Activated CD8-positive, alpha-beta memory T cell treated with anti-CD3 and anti-CD28 coated beads for 36 hours (primary cell): Measurements from ENCODE around the gene YY1. TPM values are rescaled to one million over a fixed set of nuclear protein-coding genes. Genes with fewer than 3 reads are reported as not detected.

ENCODE experiments used
- CTCF ChIA-PET: fragments of 350-600 bp; sonication (Branson Sonifier 250); formaldehyde crosslinking; loops from one replicate; lab custom pipeline; 2021; ENCODE audit warnings: antibody characterized with exemption; lab: Charles Lee
- POLR2A ChIA-PET: fragments of 350-600 bp; sonication (Branson Sonifier 250); formaldehyde crosslinking; loops from one replicate; lab custom pipeline; 2021; ENCODE audit warnings: antibody characterized with exemption; lab: Charles Lee
- total RNA-seq, 2 experiments: library from RNA; stranded (reverse); gene quantifications; one replicate each; pipeline ENCODE4 v1.2.3, GENCODE V29; 2021

YY1 gene
- total RNA-seq, 2 experiments from 2014 or later = 108 to 109 TPM

- ChIA-PET CTCF (interaction anchor here (0.8 to 3.3 kb wide), 2 partner anchors 10 to 12 kb away, joined by 4 to 14 read pairs; no protein-coding TSS in a partner anchor), POLR2A (interaction anchor here (0.7 to 0.9 kb wide), 2 partner anchors 11 to 62 kb away, joined by 3 to 4 read pairs; no protein-coding TSS in a partner anchor)
Observed at GRCh38 chr14:100234511-100234910, 4.4 kb upstream of the YY1 start.

- ChIA-PET POLR2A (interaction anchor here (0.5 to 2.9 kb wide), 6 partner anchors 12 to 1351 kb away, joined by 3 to 17 read pairs (median 4); no protein-coding TSS in a partner anchor), CTCF (interaction anchor here (0.9 to 3.3 kb wide), 7 partner anchors 11 to 1470 kb away, joined by 3 to 14 read pairs (median 3); no protein-coding TSS in a partner anchor)
Observed at GRCh38 chr14:100236271-100236818, 2.6 kb upstream of the YY1 start.

GRCh38 chr14:100236881-100237280, 2.1 kb upstream of the YY1 start:
- ChIA-PET CTCF (interaction anchor here (1.0 to 3.3 kb wide), 6 partner anchors 13 to 1469 kb away, joined by 3 to 14 read pairs (median 4); no protein-coding TSS in a partner anchor), POLR2A (interaction anchor here (0.7 to 2.9 kb wide), 3 partner anchors 12 to 24 kb away, joined by 3 to 17 read pairs (median 4); no protein-coding TSS in a partner anchor)

- ChIA-PET POLR2A (interaction anchor here (0.8 to 2.9 kb wide), 4 partner anchors 13 to 23 kb away, joined by 3 to 17 read pairs (median 4); no protein-coding TSS in a partner anchor), CTCF (interaction anchor here (0.6 to 1.3 kb wide), 4 partner anchors 9 to 32 kb away, joined by 3 to 5 read pairs (median 4); no protein-coding TSS in a partner anchor)
Observed at GRCh38 chr14:100237735-100238418, 1.1 kb upstream of the YY1 start.

- CTCF ChIA-PET = interaction anchor here (1.5 kb wide), 1 partner anchor 47 kb away, joined by 4 read pairs; no protein-coding TSS in a partner anchor
- POLR2A ChIA-PET = interaction anchor here (1.8 kb wide), 1 partner anchor 136 kb away, joined by 6 read pairs; a partner anchor contains a TSS
Observed at GRCh38 chr14:100239211-100239839, 381 bp downstream of the YY1 start.

- ChIA-PET CTCF (interaction anchor here (0.7 to 1.6 kb wide), 6 partner anchors 16 to 64 kb away, joined by 3 to 7 read pairs (median 4); no protein-coding TSS in a partner anchor), POLR2A (interaction anchor here (1.0 to 1.8 kb wide), 5 partner anchors 12 to 174 kb away, joined by 3 to 6 read pairs (median 4); a partner anchor contains a TSS)
Observed at GRCh38 chr14:100239840-100240667, 1.1 kb downstream of the YY1 start.

GRCh38 chr14:100240668-100241032, 1.7 kb downstream of the YY1 start:
- ChIA-PET POLR2A (interaction anchor here (1.0 to 1.8 kb wide), 5 partner anchors 13 to 175 kb away, joined by 3 to 6 read pairs (median 4); a partner anchor contains a TSS), CTCF (interaction anchor here (0.5 to 1.6 kb wide), 9 partner anchors 16 to 68 kb away, joined by 3 to 7 read pairs (median 4); no protein-coding TSS in a partner anchor)

- POLR2A ChIA-PET = interaction anchor here (0.5 to 1.8 kb wide), 6 partner anchors 14 to 175 kb away, joined by 3 to 6 read pairs (median 4); a partner anchor contains a TSS
- CTCF ChIA-PET = interaction anchor here (0.5 to 1.6 kb wide), 11 partner anchors 10 to 67 kb away, joined by 3 to 7 read pairs (median 4); no protein-coding TSS in a partner anchor
Observed at GRCh38 chr14:100241279-100241678, 2.3 kb downstream of the YY1 start.

- ChIA-PET POLR2A (interaction anchor here (1.0 kb wide), 1 partner anchor 22 kb away, joined by 4 read pairs; no protein-coding TSS in a partner anchor), CTCF (no interaction called here)
Observed at GRCh38 chr14:100243020-100243419, 4.1 kb downstream of the YY1 start.

GRCh38 chr14:100246809-100247428, 8.0 kb downstream of the YY1 start:
- ChIA-PET CTCF (interaction anchor here (0.6 to 1.3 kb wide), 4 partner anchors 11 to 130 kb away, joined by 3 to 5 read pairs (median 4); no protein-coding TSS in a partner anchor), POLR2A (interaction anchor here (0.6 kb wide), 1 partner anchor 12 kb away, joined by 4 read pairs; no protein-coding TSS in a partner anchor)

- POLR2A ChIA-PET = no interaction called here
- CTCF ChIA-PET = interaction anchor here (0.6 to 0.8 kb wide), 2 partner anchors 10 to 18 kb away, joined by 3 read pairs; no protein-coding TSS in a partner anchor
Observed at GRCh38 chr14:100250732-100251465, 12.0 kb downstream of the YY1 start.

GRCh38 chr14:100252684-100253083, 13.7 kb downstream of the YY1 start:
- POLR2A ChIA-PET = no interaction called here
- CTCF ChIA-PET = no interaction called here

- CTCF ChIA-PET = interaction anchor here (0.7 kb wide), 1 partner anchor 15 kb away, joined by 4 read pairs; no protein-coding TSS in a partner anchor
Observed at GRCh38 chr14:100256339-100256895, 17.5 kb downstream of the YY1 start.

GRCh38 chr14:100261621-100262020, 22.7 kb downstream of the YY1 start:
- ChIA-PET CTCF (no interaction called here), POLR2A (interaction anchor here (0.6 to 1.4 kb wide), 2 partner anchors 24 to 37 kb away, joined by 3 to 4 read pairs; no protein-coding TSS in a partner anchor)

More at GRCh38 chr14:100256339-100256895, 17.5 kb downstream of the YY1 start:
- POLR2A ChIA-PET = no interaction called here

GRCh38 chr14:100262545-100262944, 23.6 kb downstream of the YY1 start:
- CTCF ChIA-PET = interaction anchor here (0.6 to 1.5 kb wide), 3 partner anchors 16 to 290 kb away, joined by 3 to 4 read pairs (median 3); no protein-coding TSS in a partner anchor
- POLR2A ChIA-PET = interaction anchor here (0.6 kb wide), 1 partner anchor 21 kb away, joined by 4 read pairs; no protein-coding TSS in a partner anchor

GRCh38 chr14:100263141-100263540, 24.2 kb downstream of the YY1 start:
- ChIA-PET CTCF (interaction anchor here (0.6 to 1.5 kb wide), 4 partner anchors 17 to 291 kb away, joined by 3 to 4 read pairs (median 3); no protein-coding TSS in a partner anchor), POLR2A (no interaction called here)
